GM10266 (cell line): Measurements from ENCODE around the gene ASS1.

ENCODE experiments used
- DNase-seq: peaks from one replicate; pipeline ENCODE4 v3.0.0; 2012; ENCODE audit errors: extremely low spot score
- TF ChIP-seq, protein P1 (sequence below): IDR thresholded peaks from 2 replicates; pipeline ENCODE4 v1.5.1; 2012; ENCODE audit warnings: mild to moderate bottlenecking, low read depth; ENCODE audit not compliant: control insufficient read depth, insufficient read depth; ENCODE audit errors: missing control alignments

Gene ASS1

DNA sequence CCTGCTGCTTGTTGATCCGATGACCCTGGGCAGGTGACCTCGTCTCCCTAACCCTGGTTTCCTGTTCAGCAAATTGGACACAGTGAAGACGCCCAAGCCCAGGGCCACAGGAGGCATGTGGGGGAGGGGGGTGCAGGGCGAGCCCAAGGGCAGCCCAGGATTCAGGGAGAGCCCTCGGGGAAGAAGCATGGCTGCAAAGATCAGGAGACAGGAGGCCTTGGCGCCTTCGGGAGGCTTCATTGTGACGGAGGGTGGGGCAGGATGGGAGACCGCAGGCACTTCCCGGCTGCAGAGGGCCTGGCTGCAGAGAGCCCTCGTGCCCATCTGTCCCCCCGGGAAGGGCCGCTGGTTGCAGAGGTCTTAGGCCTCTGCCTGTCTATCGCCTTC is 6.2 kb downstream of the ASS1 start:
- TF ChIP-seq, protein P1, sequence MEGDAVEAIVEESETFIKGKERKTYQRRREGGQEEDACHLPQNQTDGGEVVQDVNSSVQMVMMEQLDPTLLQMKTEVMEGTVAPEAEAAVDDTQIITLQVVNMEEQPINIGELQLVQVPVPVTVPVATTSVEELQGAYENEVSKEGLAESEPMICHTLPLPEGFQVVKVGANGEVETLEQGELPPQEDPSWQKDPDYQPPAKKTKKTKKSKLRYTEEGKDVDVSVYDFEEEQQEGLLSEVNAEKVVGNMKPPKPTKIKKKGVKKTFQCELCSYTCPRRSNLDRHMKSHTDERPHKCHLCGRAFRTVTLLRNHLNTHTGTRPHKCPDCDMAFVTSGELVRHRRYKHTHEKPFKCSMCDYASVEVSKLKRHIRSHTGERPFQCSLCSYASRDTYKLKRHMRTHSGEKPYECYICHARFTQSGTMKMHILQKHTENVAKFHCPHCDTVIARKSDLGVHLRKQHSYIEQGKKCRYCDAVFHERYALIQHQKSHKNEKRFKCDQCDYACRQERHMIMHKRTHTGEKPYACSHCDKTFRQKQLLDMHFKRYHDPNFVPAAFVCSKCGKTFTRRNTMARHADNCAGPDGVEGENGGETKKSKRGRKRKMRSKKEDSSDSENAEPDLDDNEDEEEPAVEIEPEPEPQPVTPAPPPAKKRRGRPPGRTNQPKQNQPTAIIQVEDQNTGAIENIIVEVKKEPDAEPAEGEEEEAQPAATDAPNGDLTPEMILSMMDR, result no peak
- no peak for DNase-seq

- DNase-seq, result no peak
Observed at GRCh38 chr9:130451509-130452388, 7.0 kb downstream of the ASS1 start.

DNA sequence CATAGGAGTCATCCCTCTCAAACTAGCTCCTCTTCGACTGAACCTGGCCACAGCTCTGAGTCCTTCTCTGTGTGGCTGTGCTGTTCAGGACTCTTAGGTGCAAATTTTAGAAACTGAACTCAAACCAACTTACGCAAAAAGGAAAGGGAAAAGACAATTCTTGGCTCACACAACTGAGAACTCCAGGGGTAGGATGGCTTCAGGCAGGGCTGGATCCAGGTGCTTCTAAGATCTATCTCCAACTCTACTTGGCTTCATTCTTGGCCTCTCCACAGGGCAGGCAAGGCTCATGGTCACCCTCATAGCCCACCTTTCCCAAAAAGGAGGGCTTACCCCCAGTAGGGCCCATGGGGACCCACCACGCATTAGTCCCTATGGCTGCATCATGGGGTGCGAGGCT is 8.1 kb downstream of the ASS1 start:
- no peak for DNase-seq
- TF ChIP-seq, protein P1, result no peak

More at GRCh38 chr9:130451509-130452388, 7.0 kb downstream of the ASS1 start:
- TF ChIP-seq, protein P1, result peak; percentile 16

GRCh38 chr9:130453487-130453886 is 8.7 kb downstream of the ASS1 start:
- DNase-seq, result no peak
- TF ChIP-seq, protein P1, result no peak

- no peak for DNase-seq
- TF ChIP-seq, protein P1, result no peak
Observed at GRCh38 chr9:130454096-130454811, 9.5 kb downstream of the ASS1 start.

GRCh38 chr9:130454812-130455325 is 10.1 kb downstream of the ASS1 start:
- no peak for DNase-seq
- TF ChIP-seq, protein P1, result no peak
